ENCODE data around the gene SH2D3A. TPM values are rescaled to one million over a fixed set of nuclear protein-coding genes. Genes with fewer than 3 reads are reported as not detected.

Gene SH2D3A
- total and polyA plus RNA-seq, 11 donors = 0.08 to 0.56 (median 0.25) TPM; not detected in 6

GRCh38 chr19:6714749-6715555 lies 52.3 kb downstream of the SH2D3A start:
- peaks cover 0 to 4% (median 0%) of the 10 kb centered on the region in 9 donors for H3K36me3 ChIP-seq
- H3K27ac ChIP-seq = no peak overlapping the region
- WGBS, 4 donors = 80 to 90% (median 88%) methylated on average over 11 of the region's 11 CpGs
- intact Hi-C loops (cut with DNase I) = no loop called here
- ATAC-seq = no peak
- no peaks in the 10 kb centered on the region for H3K4me1 ChIP-seq
- no peak for TF ChIP-seq POLR2A (IDR thresholded peaks at IDR 0.05)
- TF ChIP-seq CTCF (IDR thresholded peaks at IDR 0.05) = no peak
- peaks cover 0 to 41% (median 10%) of the 10 kb centered on the region in 9 donors for H3K27me3 ChIP-seq
- H3K4me3 ChIP-seq = no peak overlapping the region
- DNase-seq = peak in 1 of 5 donors; percentile 1
- no peaks in the 10 kb centered on the region for H3K9me3 ChIP-seq

GRCh38 chr19:6713773-6714692 lies 53.2 kb downstream of the SH2D3A start:
- no peaks in the 10 kb centered on the region for H3K9me3 ChIP-seq
- H3K36me3 ChIP-seq = peaks cover 0 to 4% (median 0%) of the 10 kb centered on the region in 9 donors
- no peak overlapping the region for H3K4me3 ChIP-seq
- no peak for TF ChIP-seq CTCF (IDR thresholded peaks at IDR 0.05)
- TF ChIP-seq POLR2A (IDR thresholded peaks at IDR 0.05) = no peak
- H3K4me1 ChIP-seq = no peaks in the 10 kb centered on the region
- intact Hi-C loops (cut with DNase I) = no loop called here
- WGBS, 4 donors = 63 to 72% (median 67%) methylated on average over 17 to 24 of the region's 24 CpGs
- H3K27me3 ChIP-seq = peaks cover 0 to 48% (median 15%) of the 10 kb centered on the region in 9 donors
- no peak for ATAC-seq
- DNase-seq = peak in 2 of 5 donors; percentile 7 to 26
- H3K27ac ChIP-seq = no peak overlapping the region

- ATAC-seq = peak in 1 of 4 donors; percentile 17
- peaks cover 0 to 51% (median 17%) of the 10 kb centered on the region in 9 donors for H3K27me3 ChIP-seq
- no peak for TF ChIP-seq POLR2A (IDR thresholded peaks at IDR 0.05)
- no peak for TF ChIP-seq CTCF (IDR thresholded peaks at IDR 0.05)
- H3K4me1 ChIP-seq = no peaks in the 10 kb centered on the region
- DNase-seq = peak in 2 of 5 donors; percentile 2 to 9
- WGBS, 4 donors = 87 to 92% (median 89%) methylated on average over 19 to 20 of the region's 20 CpGs
- H3K9me3 ChIP-seq = no peaks in the 10 kb centered on the region
- H3K36me3 ChIP-seq = peaks cover 0 to 4% (median 0%) of the 10 kb centered on the region in 9 donors
- intact Hi-C loops (cut with DNase I) = no loop called here
- no peak overlapping the region for H3K4me3 ChIP-seq
- H3K27ac ChIP-seq = no peak overlapping the region
These were observed 54.3 kb downstream of the SH2D3A start for GRCh38 chr19:6712692-6713670.
